DMS 273 treated with DMSO at 0.1 percent for 48 hours (cell line): ENCODE measurements around the gene PPFIBP2.
"Not testable (repeated sequence)": the region's sequence is repeated elsewhere in the genome, so short reads cannot be mapped to it uniquely, and the experiment has no call there.

Experiments used
- DNase-seq: peaks from one replicate; lab custom pipeline; 2025; lab: John Stamatoyannopoulos, UW

PPFIBP2 gene

DNA sequence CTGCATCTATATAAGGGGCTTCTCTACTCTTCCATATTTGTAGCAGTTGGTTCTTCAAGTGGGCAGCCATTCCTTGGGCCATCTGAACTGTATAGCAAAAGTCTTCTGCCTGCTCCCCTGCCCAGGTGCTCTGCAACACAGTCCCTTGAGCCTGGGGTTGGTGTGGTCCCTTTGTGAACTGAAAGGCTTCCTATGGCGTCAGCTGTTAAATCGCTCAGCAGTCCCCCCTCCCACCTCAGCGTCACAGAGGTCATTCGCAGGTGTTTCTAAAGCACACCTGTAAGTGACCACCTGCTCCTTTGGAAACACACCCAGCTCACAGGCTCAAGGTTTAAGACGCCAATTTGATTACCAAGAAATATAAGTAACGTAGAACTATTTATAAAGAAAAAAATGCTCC, 122.6 kb downstream of the PPFIBP2 start:
- DNase-seq, result no peak

GRCh38 chr11:7637447-7638157, 123.8 kb downstream of the PPFIBP2 start:
- DNase-seq, result no peak

DNA sequence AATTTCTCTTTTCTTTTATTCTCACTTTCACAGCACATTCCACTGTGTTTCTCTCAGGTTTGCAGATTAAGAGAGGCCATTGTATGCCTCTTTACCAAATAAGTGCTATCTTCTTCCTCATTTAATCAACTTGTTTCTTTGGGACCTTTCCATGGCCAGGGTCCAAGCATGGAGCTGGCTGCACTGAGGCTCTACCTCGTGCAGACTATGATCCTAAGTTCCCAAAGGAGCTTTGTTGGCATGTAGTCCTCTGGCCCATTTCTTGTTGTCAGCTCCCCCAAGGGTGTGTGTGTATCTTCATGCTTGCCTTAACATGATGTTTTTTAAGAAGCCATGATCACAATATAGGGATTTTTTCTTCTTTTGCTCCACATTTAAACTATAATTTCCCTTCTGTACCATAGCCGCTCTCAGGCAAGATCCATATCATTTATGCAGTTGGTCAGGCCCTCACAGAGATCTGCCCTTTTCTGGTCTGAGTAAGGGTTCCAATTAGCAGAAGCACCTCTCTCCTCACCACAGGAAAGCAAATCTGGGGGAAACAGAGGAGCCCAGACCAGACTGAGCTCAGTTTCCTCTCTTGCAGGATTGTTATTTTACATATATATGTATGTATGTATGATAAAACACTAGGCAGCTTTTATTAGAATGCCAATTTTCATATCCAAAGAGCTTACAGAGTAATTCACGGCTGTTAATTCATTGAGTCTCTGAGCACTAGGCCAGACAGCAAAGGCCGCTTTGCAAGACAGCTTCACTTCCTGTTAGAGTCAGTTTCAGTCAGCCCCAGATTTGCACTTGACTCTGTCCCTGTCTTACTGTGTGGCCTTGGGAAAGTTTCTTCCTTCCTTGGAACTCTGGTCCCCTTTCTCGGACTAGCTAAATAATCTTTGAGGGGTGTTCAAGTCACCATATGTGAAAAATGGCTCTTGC, 125.2 kb downstream of the PPFIBP2 start:
- DNase-seq, result no peak

DNA sequence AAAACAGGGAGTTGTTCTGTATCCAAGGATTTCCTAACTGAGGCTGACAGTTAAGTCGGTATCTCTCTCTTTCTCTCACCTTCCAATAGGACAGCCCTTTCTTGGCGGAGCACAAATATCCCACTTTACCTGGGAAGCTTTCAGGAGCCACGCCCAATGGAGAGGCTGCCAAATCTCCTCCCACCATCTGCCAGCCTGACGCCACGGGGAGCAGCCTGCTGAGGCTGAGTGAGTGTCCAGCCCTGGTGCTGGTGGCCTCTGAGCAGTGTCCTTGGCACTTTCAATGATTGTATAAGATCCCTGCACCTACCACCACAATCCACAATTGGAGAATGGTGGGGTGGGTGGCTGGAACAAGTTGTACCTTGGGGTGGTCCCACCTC, 125.8 kb downstream of the PPFIBP2 start:
- DNase-seq, result no peak

GRCh38 chr11:7640816-7641215, 127.0 kb downstream of the PPFIBP2 start:
- no peak for DNase-seq

- DNase-seq, result no peak
Observed at GRCh38 chr11:7642747-7643146, 128.9 kb downstream of the PPFIBP2 start.

DNA sequence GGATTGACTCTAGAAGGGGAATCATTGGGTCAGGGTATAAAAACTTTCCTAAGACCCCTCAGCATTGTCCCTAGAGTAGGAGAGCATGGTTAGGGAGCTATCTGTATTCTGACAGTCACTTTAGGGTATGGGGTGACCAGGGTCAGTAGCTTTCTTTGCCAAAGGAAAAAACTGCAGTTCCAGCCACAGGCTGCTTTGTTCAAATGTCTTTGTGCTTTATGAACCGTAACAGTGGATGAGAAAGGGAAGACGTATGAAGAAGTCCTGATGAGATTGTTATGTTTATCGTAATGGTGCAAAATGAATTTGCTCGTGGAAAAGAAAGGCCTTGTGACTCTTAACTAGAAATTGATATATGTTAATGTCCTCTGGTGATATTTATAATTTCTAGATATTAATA, 129.5 kb downstream of the PPFIBP2 start:
- no peak for DNase-seq

DNA sequence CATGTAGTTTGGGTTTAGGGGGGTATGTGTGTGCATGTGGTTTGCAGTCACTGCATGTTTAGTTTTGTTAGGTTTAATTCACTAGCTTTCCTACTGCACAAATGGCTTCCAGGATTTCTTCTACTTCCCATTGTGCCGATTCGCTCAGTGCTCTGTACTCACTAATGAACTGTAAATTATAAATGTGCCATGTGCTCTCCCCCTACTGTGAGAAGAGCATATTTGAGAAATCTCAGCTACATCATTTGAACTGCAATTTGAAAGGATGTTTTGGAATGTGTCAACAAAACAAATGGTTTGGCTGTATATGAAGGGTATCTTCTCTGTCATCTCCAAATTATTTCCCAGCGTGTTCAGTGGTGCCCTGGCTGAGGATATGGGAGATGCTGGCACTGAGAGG, 131.4 kb downstream of the PPFIBP2 start:
- DNase-seq, result no peak

DNA sequence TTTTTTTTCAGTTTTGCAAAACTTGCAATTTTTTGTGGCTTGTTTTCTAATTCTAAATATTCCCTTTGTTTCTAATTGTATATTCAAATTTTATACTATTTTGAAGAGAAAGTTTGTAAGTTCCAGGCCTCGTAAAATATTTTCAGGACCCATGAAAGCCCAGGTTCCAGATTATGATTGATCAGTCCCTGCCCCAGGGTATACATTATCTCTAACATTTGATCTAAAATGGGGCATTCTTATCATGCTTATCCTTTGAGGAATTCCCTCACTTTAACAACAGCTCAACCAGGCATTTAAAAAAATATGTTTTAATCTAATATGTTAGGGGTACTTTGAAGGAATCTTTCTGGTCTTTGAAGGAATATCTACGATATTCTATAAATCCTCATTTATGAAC, 133.1 kb downstream of the PPFIBP2 start:
- DNase-seq, result no peak

DNA sequence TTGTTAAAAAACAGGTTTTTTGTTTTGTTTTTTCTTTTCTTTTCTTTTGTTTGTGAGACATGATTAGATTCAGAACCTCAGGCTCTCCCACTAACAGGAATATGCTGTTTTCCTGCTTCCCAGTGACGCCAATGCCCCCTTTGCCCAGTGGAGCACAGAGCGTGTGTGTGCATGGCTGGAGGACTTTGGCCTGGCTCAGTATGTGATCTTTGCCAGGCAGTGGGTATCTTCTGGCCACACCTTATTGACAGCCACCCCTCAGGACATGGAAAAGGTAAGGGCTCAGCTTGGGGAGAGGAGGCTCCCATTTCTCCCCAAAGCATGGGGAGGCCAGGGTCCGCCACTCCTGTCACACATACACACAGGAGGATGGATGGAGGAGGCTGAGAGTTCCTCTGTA, 134.5 kb downstream of the PPFIBP2 start:
- DNase-seq, result no peak

GRCh38 chr11:7651140-7651551, 137.3 kb downstream of the PPFIBP2 start:
- DNase-seq, result no peak

- no peak for DNase-seq
Observed at GRCh38 chr11:7651700-7652099, 137.9 kb downstream of the PPFIBP2 start.

- no peak for DNase-seq
Observed at GRCh38 chr11:7654195-7654705, 140.5 kb downstream of the PPFIBP2 start.

- no peak for DNase-seq
Observed at GRCh38 chr11:7655253-7656217, 141.7 kb downstream of the PPFIBP2 start.

- no peak for DNase-seq
Observed at GRCh38 chr11:7656704-7657103, 142.9 kb downstream of the PPFIBP2 start.

- no peak for DNase-seq
Observed at GRCh38 chr11:7657306-7658025, 143.7 kb downstream of the PPFIBP2 start.

- DNase-seq, result not testable (repeated sequence)
Observed at GRCh38 chr11:7663531-7663930, 149.7 kb downstream of the PPFIBP2 start.

- no peak for DNase-seq
Observed at GRCh38 chr11:7664867-7665266, 151.1 kb downstream of the PPFIBP2 start.

DNA sequence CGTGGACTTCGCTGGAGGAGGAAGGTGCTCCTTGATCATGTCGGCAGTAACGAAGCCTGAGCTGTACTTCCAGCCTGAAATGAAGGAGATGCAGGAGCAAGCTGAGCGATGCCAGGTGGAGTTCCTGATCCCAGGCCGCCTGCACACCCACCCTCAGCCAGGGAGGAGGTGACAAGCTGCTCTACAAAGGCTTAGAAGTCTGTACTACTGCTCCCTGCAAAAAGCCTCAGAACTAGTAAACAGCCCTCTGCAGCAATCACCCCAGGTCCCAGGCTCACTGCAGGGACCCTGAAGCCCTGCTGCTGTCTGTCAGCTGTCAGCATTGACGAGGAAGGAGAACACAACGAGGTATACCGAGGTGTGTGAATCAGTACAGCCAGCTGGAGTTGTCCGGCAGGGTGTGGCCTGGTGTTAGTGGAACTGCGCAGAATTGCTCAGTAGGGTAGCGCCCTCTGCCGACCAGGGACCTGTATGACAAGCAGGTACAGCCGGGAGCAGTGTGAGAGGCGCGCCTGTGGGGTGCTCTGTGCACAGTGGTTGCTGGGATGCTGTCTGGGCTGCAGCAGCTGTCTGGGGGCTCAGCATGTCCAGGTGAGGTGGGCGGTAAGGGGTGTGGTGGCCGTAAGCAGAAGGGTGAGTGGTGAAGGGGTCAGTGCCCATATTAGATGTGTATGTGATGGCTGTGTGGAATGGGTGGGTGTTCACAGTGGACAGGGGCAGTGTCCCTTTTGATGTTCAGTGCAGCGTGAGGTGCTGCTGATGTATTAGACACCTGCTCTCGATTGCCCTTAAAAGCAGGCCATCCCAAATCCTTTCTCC, 151.9 kb downstream of the PPFIBP2 start:
- DNase-seq, result no peak

GRCh38 chr11:7666292-7666866, 152.6 kb downstream of the PPFIBP2 start:
- no peak for DNase-seq
